Adrenal gland (tissue), 12 donors: ENCODE results near the gene CACNA1I. TPM values are rescaled to one million over a fixed set of nuclear protein-coding genes. Genes with fewer than 3 reads are reported as not detected.

Experiments
- DNase-seq, 7 donors: peaks; one replicate each; pipeline ENCODE4 v3.0.0-alpha.2; 2019 to 2020
- H3K27ac ChIP-seq, 5 donors: fragments of 200-600 bp; sonication (generic) in 4 of 5; 1 replicate in 3 of 5; 2 replicates in 2 of 5; pipeline versions ENCODE4 v1.5.1 to v1.8.0; 2016 to 2020; ENCODE audit warnings: mild to moderate bottlenecking in 1 of 5
- H3K27me3 ChIP-seq: fragments of 200-600 bp; 2 replicates; pipeline ENCODE4 v1.8.0; 2021
- H3K36me3 ChIP-seq, 2 donors: fragments of 200-600 bp; replicated peaks in 1 of 2; 1 replicate in 1 of 2; 2 replicates in 1 of 2; pipeline versions ENCODE4 v1.5.1 to v1.8.0; 2018 to 2022
- H3K4me1 ChIP-seq, 2 donors: fragments of 200-600 bp; replicated peaks in 1 of 2; 1 replicate in 1 of 2; 2 replicates in 1 of 2; pipeline versions ENCODE4 v1.5.1 to v1.8.0; 2018 to 2021
- H3K4me3 ChIP-seq, 4 donors: fragments of 200-600 bp; sonication (generic) in 3 of 4; one replicate each; pipeline ENCODE4 v1.5.1; 2016 to 2018
- H3K9me3 ChIP-seq, 3 donors: fragments of 200-600 bp; sonication (generic) in 1 of 3; replicated peaks in 1 of 3; 1 replicate in 2 of 3; 2 replicates in 1 of 3; pipeline versions ENCODE4 v1.5.1 to v1.8.0; 2016 to 2021
- CTCF ChIP-seq, 6 experiments: fragments of 450-650 bp in 4 of 6; fragments of 200-600 bp in 2 of 6; sonication (generic) in 1 of 6; IDR thresholded peaks; 1 replicate in 5 of 6; 2 replicates in 1 of 6; pipeline versions ENCODE4 v1.5.1 to v1.8.0; 2016 to 2021; ENCODE audit warnings: antibody characterized with exemption in 6 of 6, mild to moderate bottlenecking in 2 of 6, moderate library complexity in 1 of 6
- POLR2A ChIP-seq, 2 donors: fragments of 450-650 bp; IDR thresholded peaks; one replicate each; pipeline ENCODE4 v1.6.1; 2017; ENCODE audit warnings: antibody characterized with exemption in 2 of 2, mild to moderate bottlenecking in 2 of 2, moderate library complexity in 1 of 2
- WGBS, 4 donors: extraction: QIAGEN DNeasy Blood & Tissue Kit in 2 of 4; methylation state at CpG; one replicate each; pipeline versions ENCODE4 v1.1.5 to v1.1.7; 2013 to 2017; 5-methylcytosine and 5-hydroxymethylcytosine counted together
- intact Hi-C, 2 donors: fragments of 100-400 bp; cut with DNase I; formaldehyde crosslinking; loops; one replicate each; pipeline versions ENCODE4 v1.14.1 to v1.15.0; 2022 to 2023
- polyA plus RNA-seq, 3 donors: library from polyadenylated mRNA; stranded (reverse); fragments of 200-250 nt in 2 of 3; fragments of 350-450 nt in 1 of 3; fragmentation: Illumina TruSeq in 1 of 3; extraction: RNeasy Lipid Tissue Mini Kit (QIAGEN cat#74804) in 1 of 3; gene quantifications; one replicate each; pipeline ENCODE4 v1.2.3, GENCODE V29; 2013 to 2014
- total RNA-seq, 9 donors: library from RNA; depleted of rRNA in 4 of 9; stranded (reverse); fragments of >200 nt in 4 of 9; fragments of 120-200 nt in 1 of 9; fragmentation: NEBNext Ultra II Directional in 1 of 9; extraction: Animal tissue kit (Norgen Biotek cat#: 25700) in 1 of 9; gene quantifications; one replicate each; pipeline versions ENCODE4 v1.1.0 to v1.2.4, GENCODE V29; 2013 to 2023
- donor health status: healthy with polysubstance abuse.
- donor health status: Bipolar disorder and iron deficiency.
- donor health status: DM: yes; HTN: yes; CAD: no.
- donor health status: DM: no; HTN: no; CAD: no.
- donor health status: DM: no; HTN: no; CAD: no.
- donor health status: DM: yes; HTN: yes; CAD: no.

Gene CACNA1I
- total and polyA plus RNA-seq, 12 donors = 0.06 to 20.1 (median 3.2) TPM

GRCh38 chr22:39567135-39567946, 3.2 kb upstream of the CACNA1I start:
- TF ChIP-seq CTCF (IDR thresholded peaks at IDR 0.05) (no peak), POLR2A (IDR thresholded peaks at IDR 0.05) (no peak)
- intact Hi-C loops = no loop called here
- Histone ChIP-seq H3K36me3 (no peaks in the 10 kb centered on the region), H3K4me1 (no peaks in the 10 kb centered on the region), H3K4me3 (no peak overlapping the region), H3K27me3 (no peaks in the 10 kb centered on the region), H3K9me3 (no peaks in the 10 kb centered on the region), H3K27ac (no peak overlapping the region)
- DNase-seq = no peak
- 66 to 79% (median 74%) methylated on average over 12 to 14 of the region's 14 CpGs for WGBS, 4 donors

- 57 to 71% (median 66%) methylated on average over 14 to 19 of the region's 19 CpGs for WGBS, 4 donors
- no peaks in the 10 kb centered on the region for H3K27me3 ChIP-seq
- H3K27ac ChIP-seq = peak overlapping the region in 2 of 5 donors; percentile 26 to 63
- no peaks in the 10 kb centered on the region for H3K36me3 ChIP-seq
- intact Hi-C loops = no loop called here
- H3K4me3 ChIP-seq = no peak overlapping the region
- TF ChIP-seq CTCF (IDR thresholded peaks at IDR 0.05) (no peak), POLR2A (IDR thresholded peaks at IDR 0.05) (no peak)
- DNase-seq = peak in 6 of 7 donors; percentile 37 to 62 (median 54)
- no peaks in the 10 kb centered on the region for H3K4me1 ChIP-seq
- no peaks in the 10 kb centered on the region for H3K9me3 ChIP-seq
Measured at GRCh38 chr22:39568278-39568981, 2.1 kb upstream of the CACNA1I start.

GRCh38 chr22:39569066-39569465, 1.5 kb upstream of the CACNA1I start:
- 95 to 97% (median 96%) methylated on average over 3 to 7 of the region's 7 CpGs for WGBS, 4 donors
- H3K4me1 ChIP-seq = no peaks in the 10 kb centered on the region
- no peak overlapping the region for H3K27ac ChIP-seq
- no peaks in the 10 kb centered on the region for H3K36me3 ChIP-seq
- no peak overlapping the region for H3K4me3 ChIP-seq
- intact Hi-C loops = no loop called here
- no peak for DNase-seq
- no peaks in the 10 kb centered on the region for H3K9me3 ChIP-seq
- no peaks in the 10 kb centered on the region for H3K27me3 ChIP-seq
- TF ChIP-seq POLR2A (IDR thresholded peaks at IDR 0.05) (no peak), CTCF (IDR thresholded peaks at IDR 0.05) (no peak)

- 80 to 92% (median 89%) methylated on average over 3 of the region's 3 CpGs for WGBS, 4 donors
Measured at GRCh38 chr22:39570226-39570625, 327 bp upstream of the CACNA1I start.

More at GRCh38 chr22:39570226-39570625, 327 bp upstream of the CACNA1I start:
- DNase-seq = no peak
- Histone ChIP-seq H3K27me3 (no peaks in the 10 kb centered on the region), H3K36me3 (no peaks in the 10 kb centered on the region), H3K9me3 (no peaks in the 10 kb centered on the region), H3K27ac (no peak overlapping the region), H3K4me1 (peaks cover 8 to 9% of the 10 kb centered on the region in 2 donors), H3K4me3 (no peak overlapping the region)
- intact Hi-C loops = no loop called here
- no peak for TF ChIP-seq CTCF (IDR thresholded peaks at IDR 0.05)
- no peak for TF ChIP-seq POLR2A (IDR thresholded peaks at IDR 0.05)
